H1 (cell line): ENCODE measurements around the gene TRAPPC3. TPM values are rescaled to one million over a fixed set of nuclear protein-coding genes. Genes with fewer than 3 reads are reported as not detected.

Source experiments
- CTCF ChIA-PET: fragments of 300-600 bp; sonication (Branson Sonifier 250); formaldehyde crosslinking; loops from one replicate; lab custom pipeline; 2021; ENCODE audit not compliant: partially characterized antibody; lab: Charles Lee
- POLR2A ChIA-PET: fragments of 300-600 bp; sonication (Branson Sonifier 250); formaldehyde crosslinking; loops from one replicate; lab custom pipeline; 2021; ENCODE audit warnings: inconsistent platforms; ENCODE audit not compliant: partially characterized antibody; lab: Charles Lee
- DNase-seq, 2 experiments: peaks; one replicate each; pipeline versions ENCODE4 v3.0.0 to v3.0.0-alpha.2; 2010 to 2022; ENCODE audit warnings: low spot score in 2 of 2, low read depth in 1 of 2, mixed read lengths in 1 of 2
- FAIRE-seq: peaks from 2 replicates; lab custom pipeline; 2011; peaks lifted over from hg19 to GRCh38; lab: Jason Lieb, UNC
- H2AFZ ChIP-seq: 2 replicates; pipeline ENCODE4 v1.8.1; 2012; ENCODE audit warnings: low read length, inconsistent platforms
- H2AK5ac ChIP-seq: 2 replicates; pipeline ENCODE4 v1.6.1; 2013; ENCODE audit warnings: low read depth, low read length
- H2BK120ac ChIP-seq: replicated peaks from 2 replicates; pipeline ENCODE3; 2013; ENCODE audit warnings: low read depth, low read length, inconsistent platforms
- H2BK12ac ChIP-seq: 2 replicates; pipeline ENCODE4 v1.6.1; 2013; ENCODE audit warnings: low read depth, low read length
- H2BK15ac ChIP-seq: 2 replicates; pipeline ENCODE4 v1.6.1; 2013; ENCODE audit warnings: low read length
- H2BK20ac ChIP-seq: 2 replicates; pipeline ENCODE4 v1.6.1; 2013; ENCODE audit warnings: low read length
- H2BK5ac ChIP-seq: 2 replicates; pipeline ENCODE4 v1.6.1; 2013; ENCODE audit warnings: low read depth, low read length
- H3K14ac ChIP-seq: 2 replicates; pipeline ENCODE4 v1.6.1; 2013; ENCODE audit warnings: inconsistent platforms; ENCODE audit not compliant: insufficient read length
- H3K18ac ChIP-seq: 2 replicates; pipeline ENCODE4 v1.6.1; 2013; ENCODE audit warnings: low read length; ENCODE audit errors: extremely low read depth
- H3K23ac ChIP-seq: 2 replicates; pipeline ENCODE4 v1.6.1; 2013; ENCODE audit warnings: inconsistent platforms; ENCODE audit not compliant: insufficient read length
- H3K23me2 ChIP-seq: 2 replicates; pipeline ENCODE4 v1.6.1; 2013; ENCODE audit warnings: low read depth, low read length
- H3K27ac ChIP-seq: 2 replicates; pipeline ENCODE4 v1.6.1; 2011; ENCODE audit warnings: low read depth, low read length, inconsistent platforms
- H3K27me3 ChIP-seq, 4 experiments: replicated peaks in 1 of 4; 1 replicate in 1 of 4; 2 replicates in 3 of 4; pipeline versions ENCODE4 v1.6.1 to v1.8.1; 2011 to 2013; ENCODE audit warnings: low read length in 3 of 4, mild to moderate bottlenecking in 3 of 4, inconsistent platforms in 2 of 4, mixed read lengths in 2 of 4, moderate library complexity in 1 of 4; ENCODE audit not compliant: control insufficient read depth in 3 of 4, insufficient read depth in 3 of 4; ENCODE audit errors: extremely low read depth in 1 of 4
- H3K36me3 ChIP-seq, 4 experiments: 2 replicates each; pipeline versions ENCODE4 v1.6.1 to v1.8.1; 2011 to 2013; ENCODE audit warnings: mild to moderate bottlenecking in 4 of 4, low read length in 3 of 4, moderate library complexity in 2 of 4, control low read depth in 1 of 4, inconsistent platforms in 1 of 4; ENCODE audit not compliant: insufficient read depth in 4 of 4, control insufficient read depth in 2 of 4
- H3K4ac ChIP-seq: replicated peaks from 2 replicates; pipeline ENCODE3; 2013; ENCODE audit warnings: low read length, low read depth, mixed read lengths, inconsistent platforms; ENCODE audit not compliant: insufficient read length
- H3K4me1 ChIP-seq, 4 experiments: replicated peaks in 1 of 4; 1 replicate in 1 of 4; 2 replicates in 3 of 4; pipeline versions ENCODE4 v1.6.1 to v1.8.1; 2011 to 2013; ENCODE audit warnings: low read length in 3 of 4, inconsistent platforms in 2 of 4, mixed read lengths in 1 of 4; ENCODE audit not compliant: insufficient read depth in 4 of 4, control insufficient read depth in 3 of 4
- H3K4me2 ChIP-seq, 2 experiments: 2 replicates each; pipeline versions ENCODE4 v1.6.1 to v1.8.1; 2011 to 2013; ENCODE audit warnings: low read depth in 2 of 2, low read length in 2 of 2, control low read depth in 1 of 2, inconsistent platforms in 1 of 2, mild to moderate bottlenecking in 1 of 2; ENCODE audit not compliant: insufficient read depth in 1 of 2
- H3K4me3 ChIP-seq, 4 experiments: fragments of 200-600, 300-600 bp in 1 of 4; sonication (generic), shearing (Covaris generic), sonication (Bioruptor Twin) in 1 of 4; 2 replicates each; pipeline versions ENCODE4 v1.5.1 to v1.8.1; 2011 to 2016; ENCODE audit warnings: low read length in 4 of 4, low read depth in 3 of 4, control low read depth in 2 of 4, inconsistent platforms in 2 of 4, mild to moderate bottlenecking in 2 of 4, mixed read lengths in 1 of 4, moderate library complexity in 1 of 4; ENCODE audit not compliant: insufficient read depth in 2 of 4; ENCODE audit errors: extremely low read depth in 1 of 4
- H3K56ac ChIP-seq: replicated peaks from 2 replicates; pipeline ENCODE3; 2013; ENCODE audit warnings: low read depth, mild to moderate bottlenecking, mixed read lengths, low read length, inconsistent platforms; ENCODE audit not compliant: insufficient read length
- H3K79me1 ChIP-seq: 2 replicates; pipeline ENCODE4 v1.6.1; 2013; ENCODE audit warnings: low read depth, low read length, control low read depth
- H3K79me2 ChIP-seq, 2 experiments: 2 replicates each; pipeline versions ENCODE4 v1.6.1 to v1.8.1; 2012 to 2013; ENCODE audit warnings: low read length in 2 of 2, mild to moderate bottlenecking in 2 of 2, inconsistent platforms in 1 of 2; ENCODE audit not compliant: insufficient read depth in 2 of 2, control insufficient read depth in 1 of 2
- H3K9ac ChIP-seq, 4 experiments: replicated peaks in 1 of 4; 1 replicate in 1 of 4; 2 replicates in 3 of 4; pipeline versions ENCODE4 v1.6.1 to v1.8.1; 2011 to 2013; ENCODE audit warnings: low read depth in 3 of 4, low read length in 3 of 4, control low read depth in 2 of 4, mild to moderate bottlenecking in 2 of 4, moderate library complexity in 2 of 4, inconsistent platforms in 1 of 4; ENCODE audit errors: extremely low read depth in 1 of 4
- H3K9me3 ChIP-seq, 2 experiments: 2 replicates each; pipeline versions ENCODE4 v1.6.1 to v1.8.1; 2012 to 2013; ENCODE audit warnings: mild to moderate bottlenecking in 2 of 2, moderate library complexity in 2 of 2, control low read depth in 1 of 2, inconsistent platforms in 1 of 2, low read depth in 1 of 2, low read length in 1 of 2, mixed read lengths in 1 of 2; ENCODE audit not compliant: insufficient read depth in 2 of 2
- H4K20me1 ChIP-seq, 2 experiments: replicated peaks in 1 of 2; 2 replicates each; pipeline versions ENCODE3 to v1.8.1; 2011 to 2013; ENCODE audit warnings: inconsistent platforms in 2 of 2, low read length in 2 of 2, mild to moderate bottlenecking in 1 of 2; ENCODE audit not compliant: insufficient read depth in 2 of 2, control insufficient read depth in 1 of 2
- H4K5ac ChIP-seq: 2 replicates; pipeline ENCODE4 v1.6.1; 2013; ENCODE audit warnings: low read length, low read depth, mixed read lengths, inconsistent platforms; ENCODE audit not compliant: insufficient read length
- H4K8ac ChIP-seq: 2 replicates; pipeline ENCODE4 v1.8.0; 2013; ENCODE audit warnings: mild to moderate bottlenecking, moderate library complexity, low read length, inconsistent platforms; ENCODE audit not compliant: insufficient read depth; ENCODE audit errors: extremely low read depth
- H4K91ac ChIP-seq: replicated peaks from 2 replicates; pipeline ENCODE3; 2013; ENCODE audit warnings: low read length, mixed read lengths, inconsistent platforms; ENCODE audit not compliant: insufficient read length
- RNF2 ChIP-seq: fragments of 200-900, 300-1000 bp; sonication (generic); IDR thresholded peaks from 2 replicates; pipeline ENCODE4 v1.7.1; 2016; ENCODE audit warnings: borderline replicate concordance, low read depth, mild to moderate bottlenecking, antibody characterized with exemption, low read length; ENCODE audit not compliant: poor library complexity, severe bottlenecking; ENCODE audit errors: missing control alignments
- WGBS, 2 experiments: shearing (Covaris generic) in 1 of 2; methylation state at CpG; one replicate each; pipeline versions ENCODE4 v1.1.6 to v1.1.7; 2013 to 2015; ENCODE audit warnings: low lambda C conversion rate in 2 of 2, mixed read lengths in 2 of 2, inconsistent platforms in 1 of 2, low coverage in 1 of 2, missing lambda C conversion rate in 1 of 2; ENCODE audit not compliant: insufficient replicate concordance in 2 of 2, insufficient coverage in 1 of 2, insufficient read length in 1 of 2; ENCODE audit errors: extremely low coverage in 1 of 2, missing lambda C conversion rate in 1 of 2; 5-methylcytosine and 5-hydroxymethylcytosine counted together
- polyA plus RNA-seq, 7 experiments: library from polyadenylated mRNA; depleted of rRNA in 3 of 7; stranded (reverse) in 5 of 7; unstranded in 2 of 7; fragments of >200 nt in 5 of 7; fragments of 200-250 nt in 2 of 7; gene quantifications; 1 replicate in 5 of 7; 2 replicates in 1 of 7; 4 replicates in 1 of 7; pipeline versions ENCODE4 v1.2.1 to v1.2.3, GENCODE V29; 2011 to 2013; ENCODE audit warnings: missing spikeins in 2 of 7, mixed read lengths in 2 of 7
- total RNA-seq: library from RNA; stranded (reverse); fragmentation: NEBNext Ultra II Directional; extraction: Animal tissue kit (Norgen Biotek cat#: 25700); gene quantifications from 2 replicates; pipeline ENCODE4 v1.2.1, GENCODE V29; 2021

Gene TRAPPC3
- total and polyA plus RNA-seq, 2 of the 8 experiments (the other 6 are each of a cell fraction or from before 2014, with no cell fraction given): 47.8 to 51.0 TPM

DNA sequence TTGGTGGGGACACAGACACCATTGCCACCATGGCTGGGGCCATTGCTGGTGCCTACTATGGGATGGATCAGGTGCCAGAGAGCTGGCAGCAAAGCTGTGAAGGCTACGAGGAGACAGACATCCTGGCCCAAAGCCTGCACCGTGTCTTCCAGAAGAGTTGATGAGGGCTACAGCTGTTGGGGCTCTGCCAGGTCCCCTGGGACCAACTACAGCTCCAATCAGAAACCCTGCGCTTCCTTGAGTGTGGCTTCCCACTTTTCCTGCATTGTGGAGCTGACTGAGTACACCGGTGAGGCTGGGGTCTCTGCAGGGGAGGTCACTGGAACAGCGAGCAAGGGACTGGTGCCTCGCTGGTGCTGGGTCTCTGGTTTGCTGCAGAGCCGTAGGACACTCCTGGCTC, 56.1 kb downstream of the TRAPPC3 start:
- Histone ChIP-seq H2BK15ac (no peak overlapping the region), H2AK5ac (no peak overlapping the region), H3K27ac (no peak overlapping the region), H2BK5ac (no peak overlapping the region), H3K56ac (no peak overlapping the region), H4K8ac (no peak overlapping the region), H3K27me3 (no peaks in the 10 kb centered on the region), H2AFZ (no peak overlapping the region), H3K79me2 (peaks cover 0 to 15% of the 10 kb centered on the region in 2 experiments; a peak in 2 of 4 replicates), H3K79me1 (peaks cover 5% of the 10 kb centered on the region; the same call in 1 of the 2 replicates), H4K5ac (no peak overlapping the region), H3K23me2 (peaks cover 5% of the 10 kb centered on the region; the same call in 1 of the 2 replicates), H2BK20ac (no peak overlapping the region), H3K4me1 (peaks cover 0 to 18% (median 13%) of the 10 kb centered on the region in 4 experiments; a peak in 5 of 7 replicates), H3K4ac (no peak overlapping the region), H3K4me3 (no peak overlapping the region), H3K9ac (no peak overlapping the region), H3K14ac (no peak overlapping the region), H3K4me2 (no peak overlapping the region), H4K91ac (no peak overlapping the region), H3K23ac (no peak overlapping the region), H3K9me3 (no peaks in the 10 kb centered on the region), H2BK120ac (no peak overlapping the region), H3K36me3 (peaks cover 23 to 38% (median 33%) of the 10 kb centered on the region in 4 experiments), H4K20me1 (peaks cover 0 to 10% of the 10 kb centered on the region in 2 experiments), H3K18ac (no peak overlapping the region), H2BK12ac (no peak overlapping the region)
- ChIA-PET POLR2A (no interaction called here), CTCF (interaction anchor here (0.7 to 32.6 kb wide), 5 partner anchors 14 to 69 kb away, joined by 3 to 738 read pairs (median 3); partner anchors contain the start of gene TRAPPC3)
- WGBS, 2 experiments: 98% methylated on average over 7 of the region's 7 CpGs; no CpG with 5 or more reads in 1 of the 2 experiments
- FAIRE-seq (no peak), DNase-seq (no peak)
- no peak for TF ChIP-seq RNF2
